Thoracic aorta (tissue), 2 donors: ENCODE results near the gene MBNL1. TPM values are rescaled to one million over a fixed set of nuclear protein-coding genes. Genes with fewer than 3 reads are reported as not detected.

ENCODE experiments used
- ATAC-seq: fragments of 150-250 bp; one replicate; pipeline ENCODE4 v1.8.0; 2017; ENCODE audit warnings: low read depth; ENCODE audit not compliant: insufficient number of reproducible peaks, low FRiP score
- DNase-seq: peaks from one replicate; pipeline ENCODE4 v3.0.0-alpha.2; 2020; ENCODE audit warnings: low spot score
- H3K27ac ChIP-seq, 2 donors: fragments of 200-600 bp; sonication (generic); 1 replicate in 1 of 2; 2 replicates in 1 of 2; pipeline ENCODE4 v1.5.1; 2016; ENCODE audit warnings: mild to moderate bottlenecking in 2 of 2, moderate library complexity in 2 of 2
- H3K27me3 ChIP-seq: fragments of 200-600 bp; sonication (generic); replicated peaks from 2 replicates; pipeline ENCODE4 v1.6.0; 2016; ENCODE audit warnings: mild to moderate bottlenecking; ENCODE audit not compliant: insufficient read depth
- H3K36me3 ChIP-seq: fragments of 200-600 bp; sonication (generic); one replicate; pipeline ENCODE4 v1.5.1; 2016
- H3K4me1 ChIP-seq, 2 donors: fragments of 200-600 bp; sonication (generic); 1 replicate in 1 of 2; 2 replicates in 1 of 2; pipeline versions ENCODE4 v1.5.1 to v1.6.0; 2016; ENCODE audit warnings: low read depth in 2 of 2, mild to moderate bottlenecking in 1 of 2; ENCODE audit not compliant: control insufficient read depth in 1 of 2
- H3K4me3 ChIP-seq: fragments of 200-600 bp; sonication (generic); 2 replicates; pipeline ENCODE4 v1.5.1; 2016; ENCODE audit warnings: mild to moderate bottlenecking
- H3K9me3 ChIP-seq: fragments of 200-600 bp; sonication (generic); 2 replicates; pipeline ENCODE4 v1.5.1; 2016
- CTCF ChIP-seq: fragments of 200-600 bp; sonication (generic); IDR thresholded peaks from one replicate; pipeline ENCODE4 v1.5.1; 2019; ENCODE audit warnings: antibody characterized with exemption
- total RNA-seq, 2 donors: library from RNA; depleted of rRNA; stranded (reverse); fragments of >200 nt; gene quantifications; one replicate each; pipeline versions ENCODE4 v1.1.0 to v1.2.3, GENCODE V29; 2016

MBNL1 gene
- total RNA-seq, 2 donors from 2014 or later: 783 to 1,062 TPM

- Histone ChIP-seq H3K27ac (no peak overlapping the region), H3K9me3 (peaks cover 6% of the 10 kb centered on the region), H3K27me3 (no peaks in the 10 kb centered on the region), H3K4me1 (peaks cover 2 to 6% of the 10 kb centered on the region in 2 donors), H3K4me3 (no peak overlapping the region), H3K36me3 (peaks cover 3% of the 10 kb centered on the region)
- DNase-seq (no peak), ATAC-seq (no peak)
- no peak for TF ChIP-seq CTCF
Observed at GRCh38 chr3:152470893-152471292, 202.2 kb downstream of the MBNL1 start.

DNA sequence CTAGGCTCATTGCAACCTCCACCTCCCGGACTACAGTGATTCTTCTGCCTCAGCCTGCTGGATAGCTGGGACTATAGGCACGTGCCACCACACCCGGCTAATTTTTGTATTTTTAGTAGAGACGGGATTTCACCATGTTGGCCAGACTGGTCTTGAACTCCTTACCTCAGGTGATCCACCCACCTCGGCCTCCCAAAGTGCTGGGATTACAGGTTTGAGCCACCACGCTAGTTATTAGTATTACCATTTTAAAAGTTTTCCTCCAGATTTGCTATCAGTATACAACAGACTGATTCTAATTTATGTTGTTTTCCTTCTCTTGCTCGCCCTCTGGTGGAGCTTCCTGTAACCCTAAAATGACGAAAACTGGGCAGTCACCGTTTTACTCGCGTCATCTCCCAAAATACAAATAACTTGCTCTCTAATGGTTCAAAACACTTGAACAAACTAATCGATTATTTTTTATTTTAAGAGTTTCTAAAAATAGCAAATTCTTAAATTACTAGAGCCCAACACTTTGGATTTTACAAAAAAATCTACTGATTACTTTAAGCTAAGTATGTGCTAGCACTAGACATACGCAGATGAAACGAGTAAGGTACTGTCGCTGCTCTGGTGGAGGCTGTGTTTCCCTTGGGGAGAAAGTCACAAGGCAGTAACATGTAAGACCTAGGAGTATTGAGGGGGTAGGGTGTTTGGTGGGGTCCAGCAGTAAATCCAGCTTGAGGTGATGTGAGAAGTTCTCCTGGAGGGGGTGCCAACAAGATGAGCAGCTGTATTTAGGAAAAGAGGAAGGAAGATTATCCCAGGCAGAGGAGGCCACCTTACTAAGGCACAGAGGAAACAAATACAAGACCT, 203.3 kb downstream of the MBNL1 start:
- DNase-seq (no peak), ATAC-seq (peak; percentile 75)
- Histone ChIP-seq H3K4me3 (peak overlapping the region; percentile 54), H3K4me1 (peaks cover 2 to 6% of the 10 kb centered on the region in 2 donors), H3K36me3 (peaks cover under 1% of the 10 kb centered on the region), H3K27me3 (no peaks in the 10 kb centered on the region), H3K9me3 (peaks cover 6% of the 10 kb centered on the region), H3K27ac (peak overlapping the region; percentile 60 to 70)
- peak; percentile 70 for TF ChIP-seq CTCF

- Histone ChIP-seq H3K27me3 (no peaks in the 10 kb centered on the region), H3K27ac (peak overlapping the region; percentile 60 to 70), H3K4me3 (no peak overlapping the region), H3K9me3 (peaks cover 6% of the 10 kb centered on the region), H3K4me1 (peaks cover 6 to 11% of the 10 kb centered on the region in 2 donors), H3K36me3 (no peaks in the 10 kb centered on the region)
- ATAC-seq: no peak
- TF ChIP-seq CTCF: no peak
- DNase-seq: no peak
Observed at GRCh38 chr3:152472672-152472954, 203.9 kb downstream of the MBNL1 start.

GRCh38 chr3:152474585-152474984, 205.9 kb downstream of the MBNL1 start:
- peaks cover 6% of the 10 kb centered on the region for H3K9me3 ChIP-seq
- H3K27ac ChIP-seq: no peak overlapping the region
- H3K4me3 ChIP-seq: no peak overlapping the region
- ATAC-seq (no peak), DNase-seq (no peak)
- H3K36me3 ChIP-seq: no peaks in the 10 kb centered on the region
- peak; percentile 20 for TF ChIP-seq CTCF
- peaks cover 6 to 13% of the 10 kb centered on the region in 2 donors for H3K4me1 ChIP-seq
- H3K27me3 ChIP-seq: no peaks in the 10 kb centered on the region

GRCh38 chr3:152477422-152477821, 208.7 kb downstream of the MBNL1 start:
- Histone ChIP-seq H3K27ac (no peak overlapping the region), H3K4me1 (peaks cover 3 to 7% of the 10 kb centered on the region in 2 donors), H3K9me3 (peaks cover 7% of the 10 kb centered on the region), H3K4me3 (no peak overlapping the region), H3K27me3 (no peaks in the 10 kb centered on the region), H3K36me3 (no peaks in the 10 kb centered on the region)
- ATAC-seq: no peak
- TF ChIP-seq CTCF: no peak
- DNase-seq: no peak
